ENCODE measurements around the gene LRRC75A. TPM values are rescaled to one million over a fixed set of nuclear protein-coding genes. Genes with fewer than 3 reads are reported as not detected.
A peak's percentile ranks its signal among the peaks of the same experiment; 100 is the strongest.

LRRC75A gene
- total RNA-seq, 6 experiments from 2014 or later = 0.14 to 0.57 (median 0.27) TPM

- no peak overlapping the region for H3K27ac Mint-ChIP-seq
- H3K4me3 Mint-ChIP-seq = no peak overlapping the region
- H3K27me3 Mint-ChIP-seq (ENCODE audit: insufficient read depth) = peaks cover 40% of the 10 kb centered on the region
- no peak for DNase-seq
- H3K9me3 Mint-ChIP-seq = no peaks in the 10 kb centered on the region
- H3K4me1 Mint-ChIP-seq (ENCODE audit: low read depth) = no peaks in the 10 kb centered on the region
- TF ChIP-seq, protein P1, sequence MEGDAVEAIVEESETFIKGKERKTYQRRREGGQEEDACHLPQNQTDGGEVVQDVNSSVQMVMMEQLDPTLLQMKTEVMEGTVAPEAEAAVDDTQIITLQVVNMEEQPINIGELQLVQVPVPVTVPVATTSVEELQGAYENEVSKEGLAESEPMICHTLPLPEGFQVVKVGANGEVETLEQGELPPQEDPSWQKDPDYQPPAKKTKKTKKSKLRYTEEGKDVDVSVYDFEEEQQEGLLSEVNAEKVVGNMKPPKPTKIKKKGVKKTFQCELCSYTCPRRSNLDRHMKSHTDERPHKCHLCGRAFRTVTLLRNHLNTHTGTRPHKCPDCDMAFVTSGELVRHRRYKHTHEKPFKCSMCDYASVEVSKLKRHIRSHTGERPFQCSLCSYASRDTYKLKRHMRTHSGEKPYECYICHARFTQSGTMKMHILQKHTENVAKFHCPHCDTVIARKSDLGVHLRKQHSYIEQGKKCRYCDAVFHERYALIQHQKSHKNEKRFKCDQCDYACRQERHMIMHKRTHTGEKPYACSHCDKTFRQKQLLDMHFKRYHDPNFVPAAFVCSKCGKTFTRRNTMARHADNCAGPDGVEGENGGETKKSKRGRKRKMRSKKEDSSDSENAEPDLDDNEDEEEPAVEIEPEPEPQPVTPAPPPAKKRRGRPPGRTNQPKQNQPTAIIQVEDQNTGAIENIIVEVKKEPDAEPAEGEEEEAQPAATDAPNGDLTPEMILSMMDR (IDR thresholded peaks at IDR 0.05) = no peak
- no peaks in the 10 kb centered on the region for H3K36me3 Mint-ChIP-seq (ENCODE audit: low read depth)
Observed at GRCh38 chr17:16494059-16494458, 2.1 kb upstream of the LRRC75A start.

- H3K4me3 Mint-ChIP-seq = no peak overlapping the region
- H3K36me3 Mint-ChIP-seq (ENCODE audit: low read depth) = no peaks in the 10 kb centered on the region
- H3K27ac Mint-ChIP-seq = no peak overlapping the region
- no peaks in the 10 kb centered on the region for H3K9me3 Mint-ChIP-seq
- H3K27me3 Mint-ChIP-seq (ENCODE audit: insufficient read depth) = peaks cover 40% of the 10 kb centered on the region
- H3K4me1 Mint-ChIP-seq (ENCODE audit: low read depth) = no peaks in the 10 kb centered on the region
- TF ChIP-seq, protein P1 (IDR thresholded peaks at IDR 0.05) = no peak
- no peak for DNase-seq
Observed at GRCh38 chr17:16493531-16494046, 1.6 kb upstream of the LRRC75A start.

- Mint-ChIP-seq H3K36me3 (ENCODE audit: low read depth) (no peaks in the 10 kb centered on the region), H3K27me3 (ENCODE audit: insufficient read depth) (peaks cover 36% of the 10 kb centered on the region), H3K4me3 (peak overlapping the region; percentile 73), H3K9me3 (no peaks in the 10 kb centered on the region), H3K27ac (no peak overlapping the region), H3K4me1 (ENCODE audit: low read depth) (no peaks in the 10 kb centered on the region)
- DNase-seq = no peak
- TF ChIP-seq, protein P1 (IDR thresholded peaks at IDR 0.05) = no peak
Observed at GRCh38 chr17:16492613-16493530, 879 bp upstream of the LRRC75A start.

DNA sequence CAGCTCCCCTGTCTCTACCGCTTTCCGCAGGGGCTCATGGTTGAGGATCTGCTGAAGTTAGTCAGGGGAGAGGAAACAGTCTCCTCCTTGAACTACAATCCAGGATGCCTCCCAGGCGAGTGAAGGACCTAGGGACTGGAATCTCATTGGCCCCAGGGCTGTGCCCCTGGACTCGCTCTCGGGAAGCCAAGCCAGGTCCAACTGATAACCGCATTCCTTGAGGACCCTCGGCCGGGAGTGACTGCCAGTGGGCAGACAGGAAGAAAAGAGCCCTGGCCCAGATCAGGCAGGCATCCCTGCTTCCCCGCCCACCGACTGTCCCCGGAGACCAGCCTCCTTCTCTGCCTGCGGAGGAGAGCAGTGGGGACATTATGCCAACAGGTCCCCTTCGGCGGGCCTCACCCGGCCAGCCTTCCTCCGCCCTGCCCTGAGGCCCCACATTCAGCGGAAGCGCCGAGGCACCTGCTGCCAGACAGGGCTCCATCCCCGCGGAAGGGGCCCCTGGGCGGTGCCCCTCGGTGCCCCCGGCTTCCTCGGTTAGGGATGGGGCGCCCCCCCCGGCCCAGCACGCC, 776 bp downstream of the LRRC75A start:
- TF ChIP-seq, protein P1 (IDR thresholded peaks at IDR 0.05) = no peak
- Mint-ChIP-seq H3K9me3 (no peaks in the 10 kb centered on the region), H3K36me3 (ENCODE audit: low read depth) (no peaks in the 10 kb centered on the region), H3K4me3 (peak overlapping the region; percentile 65), H3K27ac (no peak overlapping the region), H3K27me3 (ENCODE audit: insufficient read depth) (peaks cover 25% of the 10 kb centered on the region), H3K4me1 (ENCODE audit: low read depth) (peaks cover 8% of the 10 kb centered on the region)
- DNase-seq = no peak

DNA sequence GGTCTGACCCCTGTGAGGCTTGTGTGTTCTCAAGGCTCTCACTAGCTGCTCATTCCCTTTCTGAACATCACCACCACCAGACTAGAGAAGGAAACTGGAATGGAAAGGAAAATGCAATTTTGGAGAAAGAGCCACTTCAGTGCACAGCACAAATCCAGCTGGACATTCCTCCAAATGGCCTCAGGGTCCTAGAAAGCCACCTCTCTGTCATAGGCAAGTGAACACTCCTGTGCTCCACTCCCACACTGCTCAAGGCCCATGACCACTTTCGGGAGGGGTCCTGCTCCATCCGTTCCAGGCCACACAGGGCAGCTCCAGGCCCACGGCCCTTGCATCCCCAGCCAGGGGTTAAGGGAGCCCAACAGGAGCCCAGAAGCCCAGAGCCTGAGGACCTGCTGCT, 2.6 kb downstream of the LRRC75A start:
- no peak for DNase-seq
- no peak overlapping the region for H3K27ac Mint-ChIP-seq
- H3K36me3 Mint-ChIP-seq (ENCODE audit: low read depth) = no peaks in the 10 kb centered on the region
- H3K4me1 Mint-ChIP-seq (ENCODE audit: low read depth) = peaks cover 15% of the 10 kb centered on the region
- peaks cover 12% of the 10 kb centered on the region for H3K27me3 Mint-ChIP-seq (ENCODE audit: insufficient read depth)
- no peak overlapping the region for H3K4me3 Mint-ChIP-seq
- TF ChIP-seq, protein P1 (IDR thresholded peaks at IDR 0.05) = no peak
- H3K9me3 Mint-ChIP-seq = no peaks in the 10 kb centered on the region
